Neural cell (in vitro differentiated cells): Measurements from ENCODE around the gene CLNK. TPM values are rescaled to one million over a fixed set of nuclear protein-coding genes. Genes with fewer than 3 reads are reported as not detected.

Experiments
- H2AFZ ChIP-seq: fragments of 200-600, 300-800 bp; sonication (generic), shearing (Covaris generic); 2 replicates; pipeline ENCODE4 v1.6.0; 2014; ENCODE audit warnings: low read depth, mild to moderate bottlenecking, antibody characterized with exemption, low read length, moderate library complexity
- H3F3A ChIP-seq: fragments of 200-600 bp; shearing (Covaris generic); 2 replicates; pipeline ENCODE4 v1.6.1; 2016; ENCODE audit warnings: mild to moderate bottlenecking, moderate library complexity, mixed read lengths, antibody characterized with exemption, low read length; ENCODE audit not compliant: insufficient read depth, poor library complexity, severe bottlenecking
- H3K27ac ChIP-seq: fragments of 200-600, 300-800 bp; sonication (generic), shearing (Covaris generic); 2 replicates; pipeline ENCODE4 v1.5.1; 2014; ENCODE audit warnings: mild to moderate bottlenecking, low read length, moderate library complexity
- H3K27me3 ChIP-seq: fragments of 300-800, 200-600 bp; sonication (generic), shearing (Covaris generic); 2 replicates; pipeline ENCODE4 v1.6.0; 2014; ENCODE audit warnings: mild to moderate bottlenecking, low read depth, low read length, moderate library complexity; ENCODE audit not compliant: insufficient read depth
- H3K36me3 ChIP-seq: fragments of 300-800, 200-600 bp; sonication (generic), shearing (Covaris generic); 2 replicates; pipeline ENCODE4 v1.5.1; 2014; ENCODE audit warnings: mild to moderate bottlenecking, antibody characterized with exemption, low read length, moderate library complexity; ENCODE audit not compliant: insufficient read depth
- H3K4me2 ChIP-seq: fragments of 300-800, 200-600 bp; sonication (generic), shearing (Covaris generic); 2 replicates; pipeline ENCODE4 v1.6.0; 2014; ENCODE audit warnings: mild to moderate bottlenecking, low read length
- H3K4me3 ChIP-seq: fragments of 300-800, 200-600 bp; sonication (generic), shearing (Covaris generic); 2 replicates; pipeline ENCODE4 v1.5.1; 2014; ENCODE audit warnings: mild to moderate bottlenecking, low read length, moderate library complexity
- H3K79me2 ChIP-seq: fragments of 200-600 bp; shearing (Covaris generic); replicated peaks from 2 replicates; pipeline ENCODE4 v1.6.0; 2014; ENCODE audit warnings: mild to moderate bottlenecking, low read length, moderate library complexity; ENCODE audit not compliant: insufficient read depth
- H3K9ac ChIP-seq: fragments of 300-800, 200-600 bp; sonication (generic), shearing (Covaris generic); 2 replicates; pipeline ENCODE4 v1.6.1; 2016; ENCODE audit warnings: mild to moderate bottlenecking, low read length, mixed read lengths
- H3K9me2 ChIP-seq: fragments of 200-600 bp; shearing (Covaris generic); 2 replicates; pipeline ENCODE4 v1.6.1; 2016; ENCODE audit warnings: mild to moderate bottlenecking, low read length, mixed read lengths; ENCODE audit not compliant: insufficient read depth
- H3K9me3 ChIP-seq: fragments of 200-600, 300-800 bp; sonication (generic), shearing (Covaris generic); 2 replicates; pipeline ENCODE4 v1.6.1; 2016; ENCODE audit warnings: mild to moderate bottlenecking, mixed run types, low read length, moderate library complexity, mixed read lengths
- H4K20me1 ChIP-seq: fragments of 200-600 bp; shearing (Covaris generic); 2 replicates; pipeline ENCODE4 v1.6.1; 2016; ENCODE audit warnings: mild to moderate bottlenecking, mixed run types; ENCODE audit not compliant: insufficient read depth
- CTCF ChIP-seq: fragments of 450-650 bp; IDR thresholded peaks from 2 replicates; pipeline ENCODE4 v1.5.1; 2014; ENCODE audit warnings: antibody characterized with exemption, mild to moderate bottlenecking, moderate library complexity; ENCODE audit not compliant: poor library complexity, severe bottlenecking
- EP300 ChIP-seq: fragments of 450-650 bp; conservative IDR thresholded peaks from 2 replicates; pipeline ENCODE4 v1.6.1; 2014; ENCODE audit warnings: antibody characterized with exemption, mild to moderate bottlenecking, moderate library complexity; ENCODE audit not compliant: poor library complexity, severe bottlenecking
- EZH2 ChIP-seq: fragments of 200-600, 300-800 bp; shearing (Covaris generic), sonication (generic); IDR thresholded peaks from 2 replicates; pipeline ENCODE4 v1.6.1; 2014; ENCODE audit warnings: antibody characterized with exemption, low read length, borderline replicate concordance, mild to moderate bottlenecking; ENCODE audit not compliant: insufficient read depth, poor library complexity, severe bottlenecking
- MXI1 ChIP-seq: fragments of 450-650 bp; conservative IDR thresholded peaks from 2 replicates; pipeline ENCODE4 v1.6.1; 2014; ENCODE audit warnings: antibody characterized with exemption, mild to moderate bottlenecking; ENCODE audit not compliant: poor library complexity, severe bottlenecking
- POLR2AphosphoS5 ChIP-seq: IDR thresholded peaks from 2 replicates; pipeline ENCODE4 v1.6.1; 2012
- RAD21 ChIP-seq: fragments of 450-650 bp; conservative IDR thresholded peaks from 2 replicates; pipeline ENCODE4 v1.6.1; 2014; ENCODE audit warnings: antibody characterized with exemption, mild to moderate bottlenecking, moderate library complexity
- REST ChIP-seq: IDR thresholded peaks from 2 replicates; pipeline ENCODE4 v1.6.1; 2012; ENCODE audit warnings: borderline replicate concordance
- SMC3 ChIP-seq: fragments of 450-650 bp; conservative IDR thresholded peaks from 2 replicates; pipeline ENCODE4 v1.6.1; 2014; ENCODE audit warnings: antibody characterized with exemption, mild to moderate bottlenecking, moderate library complexity; ENCODE audit not compliant: poor library complexity
- TAF1 ChIP-seq: IDR thresholded peaks from 2 replicates; pipeline ENCODE4 v1.6.1; 2012; ENCODE audit warnings: low read depth
- polyA plus RNA-seq: library from polyadenylated mRNA; depleted of rRNA; stranded (reverse); fragments of >200 nt; gene quantifications from 2 replicates; pipeline ENCODE4 v1.2.3, GENCODE V29; 2014

Gene CLNK
- polyA plus RNA-seq, 1 donor from 2014 or later: not detected

GRCh38 chr4:10492464-10492863 is 192.1 kb downstream of the CLNK start:
- Histone ChIP-seq H3K27ac (no peak overlapping the region), H3K79me2 (no peaks in the 10 kb centered on the region), H3K4me2 (no peak overlapping the region), H2AFZ (no peak overlapping the region), H3K9me3 (no peaks in the 10 kb centered on the region), H4K20me1 (no peaks in the 10 kb centered on the region), H3K9ac (no peak overlapping the region), H3K27me3 (no peaks in the 10 kb centered on the region), H3K9me2 (no peaks in the 10 kb centered on the region), H3K36me3 (no peaks in the 10 kb centered on the region), H3F3A (no peaks in the 10 kb centered on the region), H3K4me3 (no peak overlapping the region)
- TF ChIP-seq RAD21 (no peak), EZH2 (no peak), EP300 (no peak), TAF1 (no peak), REST (no peak), MXI1 (no peak), POLR2AphosphoS5 (no peak), SMC3 (no peak), CTCF (no peak)

- no peak overlapping the region for H3K4me3 ChIP-seq
- H3K9ac ChIP-seq: no peak overlapping the region
- no peaks in the 10 kb centered on the region for H3F3A ChIP-seq
- H3K4me2 ChIP-seq: no peak overlapping the region
- no peaks in the 10 kb centered on the region for H3K79me2 ChIP-seq
- H3K9me2 ChIP-seq: no peaks in the 10 kb centered on the region
- no peaks in the 10 kb centered on the region for H3K27me3 ChIP-seq
- no peaks in the 10 kb centered on the region for H4K20me1 ChIP-seq
- no peaks in the 10 kb centered on the region for H3K36me3 ChIP-seq
- TF ChIP-seq EZH2 (no peak), TAF1 (no peak), SMC3 (no peak), RAD21 (no peak), MXI1 (no peak), REST (no peak), CTCF (no peak), POLR2AphosphoS5 (no peak), EP300 (no peak)
- no peak overlapping the region for H3K27ac ChIP-seq
- no peaks in the 10 kb centered on the region for H3K9me3 ChIP-seq
- no peak overlapping the region for H2AFZ ChIP-seq
These were observed 193.2 kb downstream of the CLNK start for GRCh38 chr4:10491401-10491800.
